Activated naive CD8-positive, alpha-beta T cell treated with anti-CD3 and anti-CD28 coated beads, Interleukin-2, amount 10 ng/mL, durations not matched to agents 7 days and 5 days (primary cell): ENCODE results near the gene HMCN1. TPM values are rescaled to one million over a fixed set of nuclear protein-coding genes. Genes with fewer than 3 reads are reported as not detected.
"Not testable (repeated sequence)": the region's sequence is repeated elsewhere in the genome, so short reads cannot be mapped to it uniquely, and the experiment has no call there.

Source experiments
- ATAC-seq: fragments of 150-1000 bp; cut with Tn5 transposase; one replicate; pipeline ENCODE4 v1.10.0; 2021; ENCODE audit warnings: low read depth, moderate library complexity
- POLR2A ChIA-PET: fragments of 350-600 bp; sonication (Branson Sonifier 250); formaldehyde crosslinking; loops from one replicate; lab custom pipeline; 2021; ENCODE audit warnings: antibody characterized with exemption; lab: Charles Lee
- DNase-seq: peaks from one replicate; pipeline ENCODE4 v3.0.0; 2021
- H3K27ac Mint-ChIP-seq: one replicate; pipeline ENCODE4 v1.8.0; 2022; ENCODE audit warnings: mild to moderate bottlenecking, mixed read lengths
- H3K27me3 Mint-ChIP-seq: one replicate; pipeline ENCODE4 v1.8.0; 2022; ENCODE audit warnings: mild to moderate bottlenecking, moderate library complexity, mixed read lengths
- H3K36me3 Mint-ChIP-seq: one replicate; pipeline ENCODE4 v1.8.0; 2021; ENCODE audit warnings: mild to moderate bottlenecking, mixed read lengths
- H3K4me1 Mint-ChIP-seq: one replicate; pipeline ENCODE4 v1.8.0; 2021; ENCODE audit warnings: mixed read lengths
- H3K4me3 Mint-ChIP-seq: one replicate; pipeline ENCODE4 v1.8.0; 2022; ENCODE audit warnings: mild to moderate bottlenecking, moderate library complexity, mixed read lengths
- H3K9me3 Mint-ChIP-seq: one replicate; pipeline ENCODE4 v1.8.0; 2021; ENCODE audit warnings: mixed read lengths
- total RNA-seq, 2 experiments: library from RNA; stranded (reverse); gene quantifications; one replicate each; pipeline ENCODE4 v1.2.3, GENCODE V29; 2021

Gene HMCN1
- total RNA-seq, 2 experiments from 2014 or later, result 0.34 to 0.55 TPM

DNA sequence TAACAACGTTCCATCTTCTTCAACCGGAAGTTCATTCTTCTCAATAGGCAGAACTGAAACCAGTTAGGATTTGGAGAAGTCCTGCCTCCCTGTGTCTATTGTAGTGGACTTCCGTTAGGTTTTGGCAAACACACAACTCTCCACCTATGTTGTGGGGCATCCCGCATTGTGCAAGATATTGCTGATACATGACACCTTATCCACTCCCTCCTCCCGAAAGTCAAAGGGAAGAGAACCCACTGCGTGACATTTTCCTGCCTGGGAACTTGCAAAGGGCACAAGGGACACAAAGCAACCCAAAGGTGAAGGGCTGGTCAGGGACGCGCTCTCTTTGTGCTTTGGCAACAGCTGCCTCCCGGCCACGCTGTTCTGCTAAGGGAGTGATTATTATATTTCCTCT lies 476.1 kb downstream of the HMCN1 start:
- POLR2A ChIA-PET, result no interaction called here
- DNase-seq (no peak), ATAC-seq (no peak)
- H3K4me1 Mint-ChIP-seq, result peaks cover 11% of the 10 kb centered on the region
- peaks cover 46% of the 10 kb centered on the region for H3K27me3 Mint-ChIP-seq
- no peaks in the 10 kb centered on the region for H3K36me3 Mint-ChIP-seq
- H3K4me3 Mint-ChIP-seq, result no peak overlapping the region
- no peak overlapping the region for H3K27ac Mint-ChIP-seq
- H3K9me3 Mint-ChIP-seq, result no peaks in the 10 kb centered on the region

DNA sequence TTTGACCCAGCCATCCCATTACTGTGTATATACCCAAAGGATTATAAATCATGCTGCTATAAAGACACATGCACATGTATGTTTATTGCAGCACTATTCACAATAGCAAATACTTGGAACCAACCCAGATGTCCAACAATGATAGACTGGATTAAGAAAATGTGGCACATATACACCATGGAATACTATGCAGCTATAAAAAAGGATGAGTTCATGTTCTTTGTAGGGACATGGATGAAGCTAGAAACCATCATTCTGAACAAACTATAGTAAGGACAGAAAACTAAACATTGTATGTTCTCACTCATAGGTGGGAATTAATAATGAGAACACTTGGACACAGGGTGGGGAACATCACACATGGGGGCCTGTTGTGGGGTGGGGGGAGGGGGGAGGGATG lies 477.4 kb downstream of the HMCN1 start:
- H3K4me1 Mint-ChIP-seq, H3K9me3 Mint-ChIP-seq, H3K27ac Mint-ChIP-seq, H3K4me3 Mint-ChIP-seq, H3K36me3 Mint-ChIP-seq, POLR2A ChIA-PET, ATAC-seq, DNase-seq: not testable (repeated sequence)
- peaks cover 33% of the 10 kb centered on the region for H3K27me3 Mint-ChIP-seq

- no peaks in the 10 kb centered on the region for H3K9me3 Mint-ChIP-seq
- no peak for DNase-seq
- H3K27ac Mint-ChIP-seq, result no peak overlapping the region
These were observed 478.5 kb downstream of the HMCN1 start for GRCh38 chr1:186212568-186213224.

DNA sequence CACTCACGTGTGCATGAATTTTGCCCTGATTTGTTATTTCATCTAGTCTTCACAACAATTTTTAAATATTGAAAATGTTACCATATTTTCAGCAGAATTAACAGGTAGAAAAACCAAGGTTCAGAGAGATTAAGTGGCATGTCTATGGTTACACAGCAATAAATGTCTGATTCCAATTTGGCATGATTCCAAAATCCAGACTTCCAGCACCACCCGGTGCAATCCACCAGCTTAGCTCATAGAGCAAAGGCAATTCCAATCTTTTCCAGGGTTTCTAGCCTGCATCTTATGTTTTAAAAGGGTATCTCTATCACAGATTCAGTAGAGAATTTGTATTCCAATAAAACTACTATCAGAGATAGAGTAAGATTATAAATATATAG lies 479.0 kb downstream of the HMCN1 start:
- ATAC-seq (no peak), DNase-seq (no peak)
- POLR2A ChIA-PET, result no interaction called here
- H3K9me3 Mint-ChIP-seq, result no peaks in the 10 kb centered on the region
- peaks cover 18% of the 10 kb centered on the region for H3K27me3 Mint-ChIP-seq
- no peaks in the 10 kb centered on the region for H3K36me3 Mint-ChIP-seq
- H3K4me1 Mint-ChIP-seq, result no peaks in the 10 kb centered on the region
- no peak overlapping the region for H3K27ac Mint-ChIP-seq
- no peak overlapping the region for H3K4me3 Mint-ChIP-seq

More at GRCh38 chr1:186212568-186213224, 478.5 kb downstream of the HMCN1 start:
- ATAC-seq, result peak; percentile 42
- peaks cover 24% of the 10 kb centered on the region for H3K27me3 Mint-ChIP-seq
- H3K4me3 Mint-ChIP-seq, result no peak overlapping the region
- POLR2A ChIA-PET, result no interaction called here
- no peaks in the 10 kb centered on the region for H3K4me1 Mint-ChIP-seq
- no peaks in the 10 kb centered on the region for H3K36me3 Mint-ChIP-seq

DNA sequence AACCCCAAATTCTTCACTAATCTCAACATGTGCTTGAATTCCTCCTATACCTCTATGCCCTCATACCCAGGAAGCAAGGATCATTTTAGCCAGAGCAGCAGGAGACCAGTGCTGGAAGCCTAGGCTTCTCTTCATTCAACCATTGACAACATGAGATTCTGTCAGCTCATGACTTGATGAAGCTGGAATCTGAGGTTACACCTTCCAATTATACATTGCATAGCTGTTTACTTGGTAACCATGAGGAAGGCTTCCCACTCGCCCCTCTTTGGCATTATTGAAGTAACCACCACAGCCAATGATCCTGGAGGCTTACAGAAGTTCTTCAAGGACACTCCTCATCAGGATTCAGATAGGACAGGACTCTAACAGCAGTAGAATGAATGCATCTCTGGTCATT lies 480.6 kb downstream of the HMCN1 start:
- Mint-ChIP-seq H3K4me1 (no peaks in the 10 kb centered on the region), H3K9me3 (no peaks in the 10 kb centered on the region), H3K36me3 (no peaks in the 10 kb centered on the region), H3K27ac (no peak overlapping the region), H3K4me3 (no peak overlapping the region), H3K27me3 (peaks cover 9% of the 10 kb centered on the region)
- POLR2A ChIA-PET, result no interaction called here
- ATAC-seq (no peak), DNase-seq (no peak)

DNA sequence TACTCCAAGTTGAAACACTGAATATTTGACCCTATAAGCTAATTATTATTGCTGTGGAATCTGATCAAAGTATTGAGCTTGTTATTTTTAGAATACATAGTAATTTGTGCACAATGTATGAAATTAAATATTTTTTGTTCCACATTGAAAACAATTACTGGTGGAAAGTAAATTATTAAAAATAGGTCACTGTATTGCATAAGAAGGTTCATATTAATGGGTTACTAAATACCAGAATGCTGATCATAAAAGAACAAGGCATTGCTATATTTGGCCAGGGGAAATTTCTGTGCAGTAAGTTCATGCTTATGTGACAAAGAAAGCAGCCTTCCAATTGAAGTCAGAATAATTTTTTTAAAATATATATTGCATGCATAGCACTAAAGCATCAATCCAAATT lies 481.4 kb downstream of the HMCN1 start:
- Mint-ChIP-seq H3K27me3 (peaks cover 3% of the 10 kb centered on the region), H3K4me3 (no peak overlapping the region), H3K27ac (no peak overlapping the region), H3K4me1 (no peaks in the 10 kb centered on the region), H3K9me3 (no peaks in the 10 kb centered on the region), H3K36me3 (no peaks in the 10 kb centered on the region)
- ATAC-seq, result no peak
- DNase-seq, result no peak
- POLR2A ChIA-PET, result no interaction called here

DNA sequence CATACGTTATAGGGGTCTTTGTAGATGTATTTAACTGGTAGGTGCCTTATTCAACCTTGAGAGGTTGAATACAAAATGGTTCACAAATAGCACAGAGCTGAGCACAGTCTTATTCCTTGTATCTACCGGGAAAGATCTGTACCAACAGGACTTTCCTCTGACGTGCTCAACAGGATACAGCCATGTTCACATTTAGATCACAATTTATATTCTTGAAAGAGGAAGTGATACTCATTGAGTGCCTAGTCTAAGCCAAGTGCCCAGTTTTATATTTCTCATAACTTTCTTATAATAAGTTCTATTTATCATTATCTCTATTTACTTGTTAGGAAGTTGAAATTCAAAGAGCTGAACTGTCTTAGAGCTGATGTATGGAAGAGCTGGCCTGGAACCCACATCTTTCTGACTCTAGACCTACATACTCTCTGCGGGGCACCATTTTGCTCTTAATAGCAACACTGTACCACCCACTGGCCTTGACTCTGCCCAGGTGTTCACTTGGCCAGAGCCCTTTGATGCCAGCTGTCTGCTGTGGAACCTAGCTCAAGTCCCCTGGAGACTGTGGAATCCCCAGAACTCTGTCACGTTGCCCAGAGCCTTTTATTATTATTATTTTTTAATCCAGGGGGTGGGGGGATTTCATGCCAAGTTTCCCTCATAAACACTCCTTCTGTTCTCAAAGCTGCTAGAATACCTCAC lies 484.6 kb downstream of the HMCN1 start:
- H3K36me3 Mint-ChIP-seq, result no peaks in the 10 kb centered on the region
- H3K4me1 Mint-ChIP-seq, result no peaks in the 10 kb centered on the region
- POLR2A ChIA-PET, result no interaction called here
- ATAC-seq (no peak), DNase-seq (no peak)
- H3K4me3 Mint-ChIP-seq, result no peak overlapping the region
- peaks cover 3% of the 10 kb centered on the region for H3K27me3 Mint-ChIP-seq
- no peaks in the 10 kb centered on the region for H3K9me3 Mint-ChIP-seq
- H3K27ac Mint-ChIP-seq, result no peak overlapping the region

DNA sequence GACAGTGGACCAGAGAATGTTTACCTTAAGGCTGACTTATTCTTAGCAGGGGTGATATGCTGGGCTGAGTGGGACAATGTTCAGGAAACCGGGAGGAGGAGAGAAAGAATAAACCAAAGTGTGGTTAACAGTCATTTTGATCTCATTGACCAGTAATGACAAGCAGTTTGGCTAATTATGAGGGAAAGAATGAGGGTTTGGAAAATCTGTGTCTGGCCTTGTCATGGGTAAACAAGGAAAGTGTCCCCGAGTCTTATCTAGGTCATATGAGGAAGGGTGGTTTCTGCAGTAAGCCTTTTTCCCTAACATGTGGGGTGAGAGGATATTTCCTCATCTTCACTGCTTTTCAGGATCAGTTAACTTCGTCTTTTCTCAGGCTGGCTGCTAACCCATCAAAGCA lies 485.9 kb downstream of the HMCN1 start:
- H3K4me3 Mint-ChIP-seq, result no peak overlapping the region
- DNase-seq (no peak), ATAC-seq (no peak)
- POLR2A ChIA-PET, result no interaction called here
- H3K27ac Mint-ChIP-seq, result no peak overlapping the region
- no peaks in the 10 kb centered on the region for H3K9me3 Mint-ChIP-seq
- H3K36me3 Mint-ChIP-seq, result no peaks in the 10 kb centered on the region
- H3K27me3 Mint-ChIP-seq, result peaks cover 2% of the 10 kb centered on the region
- no peaks in the 10 kb centered on the region for H3K4me1 Mint-ChIP-seq

- DNase-seq (no peak), ATAC-seq (no peak)
- Mint-ChIP-seq H3K27me3 (peaks cover 2% of the 10 kb centered on the region), H3K9me3 (no peaks in the 10 kb centered on the region), H3K4me3 (no peak overlapping the region), H3K4me1 (no peaks in the 10 kb centered on the region), H3K36me3 (no peaks in the 10 kb centered on the region), H3K27ac (no peak overlapping the region)
- POLR2A ChIA-PET, result no interaction called here
These were observed 486.7 kb downstream of the HMCN1 start for GRCh38 chr1:186220911-186221310.

- no peaks in the 10 kb centered on the region for H3K9me3 Mint-ChIP-seq
- ATAC-seq (no peak), DNase-seq (no peak)
- H3K27ac Mint-ChIP-seq, result no peak overlapping the region
- H3K27me3 Mint-ChIP-seq, result peaks cover 2% of the 10 kb centered on the region
- no peaks in the 10 kb centered on the region for H3K4me1 Mint-ChIP-seq
- no peak overlapping the region for H3K4me3 Mint-ChIP-seq
- POLR2A ChIA-PET, result interaction anchor here (0.7 kb wide), 1 partner anchor 18 kb away, joined by 3 read pairs; no protein-coding TSS in a partner anchor
- H3K36me3 Mint-ChIP-seq, result no peaks in the 10 kb centered on the region
These were observed 490.9 kb downstream of the HMCN1 start for GRCh38 chr1:186225096-186225495.

- H3K36me3 Mint-ChIP-seq, result no peaks in the 10 kb centered on the region
- H3K27ac Mint-ChIP-seq, result no peak overlapping the region
- ATAC-seq (no peak), DNase-seq (no peak)
- H3K9me3 Mint-ChIP-seq, result no peaks in the 10 kb centered on the region
- peaks cover 5% of the 10 kb centered on the region for H3K27me3 Mint-ChIP-seq
- POLR2A ChIA-PET, result no interaction called here
- no peak overlapping the region for H3K4me3 Mint-ChIP-seq
- no peaks in the 10 kb centered on the region for H3K4me1 Mint-ChIP-seq
These were observed 494.6 kb downstream of the HMCN1 start for GRCh38 chr1:186228749-186229148.

DNA sequence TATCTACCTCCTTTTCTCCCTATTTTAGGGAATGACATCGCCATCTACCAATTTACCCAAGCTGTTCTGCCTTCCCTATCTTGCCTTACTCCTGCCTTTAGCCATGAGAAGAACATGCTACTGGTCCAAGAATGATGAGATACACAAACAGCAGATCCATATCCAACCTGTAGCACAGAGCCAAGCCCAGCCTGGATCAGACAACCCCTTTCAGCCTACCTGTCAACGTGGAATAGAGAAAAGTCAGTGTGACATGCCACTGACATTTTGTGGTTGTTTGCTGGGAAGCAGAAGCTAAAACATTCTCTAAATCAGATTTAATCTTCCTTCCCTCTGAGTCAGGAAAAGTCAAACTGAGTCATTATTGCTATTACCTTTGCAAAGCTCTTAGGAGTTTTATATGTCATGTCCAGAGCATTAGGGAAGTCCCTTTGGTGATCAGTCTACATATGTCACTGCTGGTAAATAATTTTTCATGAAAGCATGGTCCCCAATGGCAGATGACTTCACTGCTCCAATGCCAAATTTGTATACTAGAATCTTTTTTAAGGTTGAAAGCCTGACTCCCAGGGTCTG lies 497.8 kb downstream of the HMCN1 start:
- no peak for ATAC-seq
- peaks cover 2% of the 10 kb centered on the region for H3K27me3 Mint-ChIP-seq
- DNase-seq, result no peak
- H3K27ac Mint-ChIP-seq, result no peak overlapping the region
- no peak overlapping the region for H3K4me3 Mint-ChIP-seq
- POLR2A ChIA-PET, result no interaction called here
- no peaks in the 10 kb centered on the region for H3K36me3 Mint-ChIP-seq
- no peaks in the 10 kb centered on the region for H3K9me3 Mint-ChIP-seq
- H3K4me1 Mint-ChIP-seq, result no peaks in the 10 kb centered on the region

DNA sequence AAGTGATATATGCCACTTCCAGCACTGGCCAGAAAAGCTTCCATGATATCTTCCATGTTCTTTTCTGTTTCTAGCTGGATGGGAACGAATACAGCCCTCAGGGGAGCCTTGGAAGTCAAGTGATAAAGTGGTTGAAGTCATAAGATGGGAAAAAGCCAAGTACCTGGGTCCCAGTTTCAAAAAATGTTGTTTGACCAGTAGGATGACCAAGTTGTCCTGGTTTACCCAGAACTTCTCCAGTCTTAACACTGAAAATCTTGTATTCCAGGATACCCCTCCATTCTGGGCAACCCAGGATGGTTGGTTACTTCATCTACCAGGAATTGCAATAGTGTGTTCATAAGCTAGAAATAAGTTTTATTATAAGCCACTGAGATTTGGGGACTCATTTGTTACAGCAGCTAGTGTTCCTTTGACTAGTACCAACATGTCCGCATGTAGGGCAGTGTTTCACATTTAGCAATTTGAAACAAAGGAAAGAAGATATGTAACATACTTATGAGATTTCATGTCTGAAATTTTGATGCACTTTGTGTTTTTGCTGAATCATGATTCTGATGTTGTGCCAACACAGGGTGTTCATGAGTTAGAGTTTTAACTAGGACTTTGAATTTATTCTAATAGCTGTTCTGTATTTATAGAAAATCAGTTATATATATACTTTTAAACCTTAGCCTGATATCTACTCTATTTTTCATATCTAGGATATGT lies 500.9 kb downstream of the HMCN1 start:
- no peaks in the 10 kb centered on the region for H3K4me1 Mint-ChIP-seq
- no peak overlapping the region for H3K27ac Mint-ChIP-seq
- H3K36me3 Mint-ChIP-seq, result no peaks in the 10 kb centered on the region
- no peak for ATAC-seq
- POLR2A ChIA-PET, result no interaction called here
- H3K4me3 Mint-ChIP-seq, result no peak overlapping the region
- peaks cover 2% of the 10 kb centered on the region for H3K27me3 Mint-ChIP-seq
- DNase-seq, result no peak
- H3K9me3 Mint-ChIP-seq, result no peaks in the 10 kb centered on the region
